CD4-positive, alpha-beta T cell treated with Interleukin-4 for 1 hour (primary cell): ENCODE results near the gene SCN4A.

Experiments used
- DNase-seq, 2 donors: peaks; one replicate each; pipeline ENCODE4 v3.0.0-alpha.2; 2020 to 2022

The SCN4A gene

DNA sequence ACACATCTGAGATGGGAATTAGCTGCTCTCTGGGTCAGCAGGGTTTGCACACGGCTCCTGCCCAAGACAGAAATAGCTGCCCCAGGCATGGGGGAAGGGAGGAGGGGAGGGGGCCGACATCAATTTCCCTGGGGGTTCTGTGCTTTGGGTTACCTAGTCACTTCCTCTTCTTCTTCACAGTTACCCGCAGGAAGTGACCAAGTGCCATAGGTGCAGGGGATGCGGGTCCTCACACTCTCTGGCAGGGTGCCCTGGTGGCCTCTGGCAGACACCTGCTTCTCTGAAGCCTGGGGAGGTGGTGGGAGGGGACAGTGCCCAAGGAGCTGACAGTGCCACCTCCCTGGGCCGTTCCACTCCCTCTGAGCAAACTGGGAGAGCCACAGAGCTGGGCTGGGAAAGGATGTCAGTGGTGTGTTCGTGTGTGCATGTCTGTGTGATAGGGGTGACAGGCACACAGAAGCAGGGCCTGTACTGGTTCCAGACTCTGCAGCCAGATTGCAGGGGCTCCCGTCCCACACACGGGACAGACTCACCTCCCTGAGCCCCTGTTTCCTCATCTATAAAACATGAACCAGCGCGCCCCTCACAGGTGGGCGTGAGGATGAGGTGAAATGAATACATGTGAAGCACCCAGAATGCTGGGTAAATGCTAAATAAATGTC lies 18.2 kb downstream of the SCN4A start:
- peak; percentile 44 to 72 for DNase-seq

DNA sequence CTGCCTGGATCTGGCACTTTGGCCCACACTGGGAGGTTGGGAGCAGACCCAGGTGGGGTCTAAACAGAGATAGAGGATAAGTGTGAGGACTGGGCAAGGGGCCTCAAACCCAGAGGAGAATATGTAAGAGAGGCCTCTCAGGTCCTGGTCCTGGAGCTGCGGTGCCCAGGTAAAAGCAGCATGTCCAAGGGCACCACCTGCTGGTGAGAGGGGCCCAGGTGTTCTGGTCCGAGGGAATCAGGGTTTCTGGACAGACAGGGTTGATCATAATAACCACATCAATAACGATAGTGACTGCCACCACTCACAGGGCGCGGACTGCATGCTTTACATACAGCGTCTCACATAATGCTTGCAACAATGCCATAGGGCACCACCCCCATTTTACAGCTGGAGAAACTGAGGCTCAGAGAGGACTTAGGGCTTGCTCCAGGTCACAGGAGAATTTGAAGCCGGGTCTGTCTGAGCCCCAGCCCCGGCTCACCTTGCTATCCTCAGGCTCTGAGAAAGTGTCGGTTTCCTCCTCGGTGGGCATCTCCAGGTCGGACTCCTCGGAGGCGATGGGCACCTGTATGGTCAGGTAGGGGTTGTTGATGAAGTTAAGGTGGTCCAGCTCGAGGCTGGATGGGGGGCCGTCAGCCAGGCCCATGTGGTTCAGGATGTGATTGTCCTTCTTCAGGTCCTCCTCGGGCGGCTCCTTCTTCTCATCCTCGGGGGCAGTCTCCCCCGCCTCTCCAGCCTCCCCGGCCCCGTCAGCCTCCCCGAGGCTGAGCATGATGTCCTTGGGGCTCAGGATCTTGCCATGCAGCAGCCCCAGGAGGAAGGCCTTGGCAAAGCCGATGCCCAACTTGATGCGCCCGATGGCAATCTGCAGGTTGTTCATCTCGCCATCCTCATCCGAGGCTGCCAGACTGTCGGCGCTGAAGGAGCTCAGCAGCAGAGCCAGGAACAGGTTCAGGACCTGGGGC lies 21.5 kb downstream of the SCN4A start:
- peak; percentile 46 to 57 for DNase-seq

DNA sequence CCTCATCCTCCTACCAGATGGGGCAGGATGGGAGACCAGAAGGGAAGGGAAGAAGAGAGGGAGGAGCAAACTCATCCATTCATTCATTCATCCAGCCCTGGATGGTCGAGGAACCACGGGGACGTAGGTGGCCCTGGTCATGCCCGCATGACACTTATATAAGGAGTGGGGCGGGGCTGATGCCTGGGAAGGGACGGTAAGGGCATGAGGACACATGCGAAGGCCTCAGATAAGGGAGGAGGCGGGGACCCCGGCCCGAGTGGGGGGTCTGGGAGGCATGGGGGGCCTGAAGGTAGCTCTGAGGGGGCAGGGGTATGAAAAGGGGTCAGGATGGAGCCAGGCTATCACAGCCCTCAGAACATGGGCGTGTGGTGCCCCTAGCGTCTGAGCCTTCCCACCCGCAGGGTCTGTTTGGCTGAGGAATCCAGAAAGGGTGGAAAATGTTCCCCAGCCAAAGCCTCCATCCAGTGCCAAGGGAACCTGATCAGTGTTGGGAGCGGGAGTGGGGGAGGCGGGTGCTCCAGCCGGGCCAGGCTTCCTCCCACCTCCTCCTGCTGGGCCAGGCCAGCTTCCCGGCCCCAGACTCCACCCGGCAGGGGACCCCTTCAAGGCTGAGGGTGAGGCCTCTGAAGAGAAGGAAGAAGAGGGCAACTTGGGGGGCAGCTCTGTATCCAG lies 23.0 kb downstream of the SCN4A start:
- DNase-seq = no peak

GRCh38 chr17:63948521-63948920 lies 24.2 kb downstream of the SCN4A start:
- DNase-seq = no peak

DNA sequence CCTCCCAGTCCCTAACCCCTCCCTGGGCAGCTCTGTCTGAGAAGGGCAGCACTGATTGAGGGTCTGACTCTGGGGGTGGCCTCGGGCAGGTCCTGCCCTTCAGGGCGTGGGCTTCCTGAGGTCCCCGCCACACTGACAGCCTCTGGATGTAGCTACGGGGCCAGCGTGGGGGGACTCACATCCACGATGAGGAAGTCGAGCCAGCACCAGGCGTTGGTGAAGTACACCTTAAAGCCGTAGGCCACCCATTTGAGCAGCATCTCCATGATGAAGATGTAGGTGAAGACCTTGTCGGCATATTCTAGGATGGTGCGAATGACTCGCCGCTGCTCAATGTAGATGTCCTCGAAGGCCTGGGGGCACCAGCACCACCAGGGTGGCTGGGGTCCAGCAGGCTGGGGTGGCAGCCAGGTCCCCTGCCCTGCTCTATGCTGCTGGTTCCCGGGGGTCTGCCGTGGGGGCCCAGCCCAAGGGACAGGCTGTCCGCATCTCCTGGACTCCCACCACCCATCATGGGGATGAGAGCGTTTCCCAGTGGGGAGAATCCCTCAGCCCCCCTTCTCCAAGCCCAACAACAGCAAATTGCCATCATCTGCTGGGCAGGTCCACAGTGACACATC lies 24.9 kb downstream of the SCN4A start:
- DNase-seq = no peak

GRCh38 chr17:63946440-63947363 lies 26.0 kb downstream of the SCN4A start:
- DNase-seq = peak; percentile 65 to 66

GRCh38 chr17:63945784-63946439 lies 26.8 kb downstream of the SCN4A start:
- peak; percentile 7 to 64 for DNase-seq

GRCh38 chr17:63944736-63945499 lies 27.8 kb downstream of the SCN4A start:
- no peak for DNase-seq

DNA sequence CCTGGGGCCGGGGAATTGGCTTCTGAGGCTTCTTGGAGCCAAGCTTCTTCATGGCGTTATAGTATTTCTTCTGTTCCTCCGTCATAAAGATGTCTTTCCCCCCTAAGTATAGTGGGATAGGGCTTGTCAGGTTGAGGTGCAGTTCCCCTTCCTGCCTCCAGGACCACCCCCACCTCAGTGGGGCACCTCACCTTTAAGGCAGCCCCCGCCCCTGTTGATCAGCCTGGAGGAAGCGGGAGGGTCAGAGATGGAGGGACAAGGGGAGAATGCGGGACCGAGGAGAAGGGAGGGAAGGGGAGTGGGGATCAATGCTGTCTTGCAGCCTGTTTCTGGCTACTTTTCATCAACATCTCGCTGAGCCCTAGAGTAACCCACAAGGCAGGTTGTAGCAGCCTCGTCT lies 29.0 kb downstream of the SCN4A start:
- no peak for DNase-seq

DNA sequence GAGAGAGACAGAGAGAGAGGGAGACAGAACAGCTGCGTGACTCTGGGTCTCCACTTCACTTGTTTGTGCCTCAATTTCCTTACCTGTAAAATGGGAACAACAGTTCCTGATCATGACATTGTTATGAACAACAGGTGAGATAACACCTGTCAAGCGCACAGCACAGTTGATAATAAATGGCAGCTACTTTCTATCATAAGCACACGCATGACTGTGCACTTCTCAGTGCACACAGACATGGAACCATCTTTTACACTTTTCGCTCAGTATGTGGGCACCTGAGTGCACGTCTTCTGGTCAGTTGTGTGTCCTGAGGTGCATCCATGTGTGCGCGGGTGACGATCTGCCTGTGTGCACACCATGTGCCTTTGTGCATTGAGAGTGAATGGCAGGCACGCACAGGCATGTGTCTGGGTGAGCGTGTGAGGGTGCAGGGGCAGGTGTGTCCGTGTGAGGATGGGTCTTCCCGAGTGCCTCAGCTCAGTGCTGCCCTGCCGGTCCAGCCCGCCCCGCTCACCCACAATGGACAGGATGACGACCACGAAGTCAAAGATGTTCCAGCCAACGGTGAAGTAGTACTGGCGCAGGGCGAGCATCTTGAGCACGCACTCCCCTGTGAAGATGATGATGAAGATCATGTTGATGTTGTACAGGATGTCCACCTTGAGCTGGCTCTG lies 30.3 kb downstream of the SCN4A start:
- DNase-seq = no peak

GRCh38 chr17:63941751-63942150 lies 31.0 kb downstream of the SCN4A start:
- DNase-seq = no peak

GRCh38 chr17:63941162-63941561 lies 31.6 kb downstream of the SCN4A start:
- DNase-seq = no peak

GRCh38 chr17:63940584-63940983 lies 32.1 kb downstream of the SCN4A start:
- no peak for DNase-seq

DNA sequence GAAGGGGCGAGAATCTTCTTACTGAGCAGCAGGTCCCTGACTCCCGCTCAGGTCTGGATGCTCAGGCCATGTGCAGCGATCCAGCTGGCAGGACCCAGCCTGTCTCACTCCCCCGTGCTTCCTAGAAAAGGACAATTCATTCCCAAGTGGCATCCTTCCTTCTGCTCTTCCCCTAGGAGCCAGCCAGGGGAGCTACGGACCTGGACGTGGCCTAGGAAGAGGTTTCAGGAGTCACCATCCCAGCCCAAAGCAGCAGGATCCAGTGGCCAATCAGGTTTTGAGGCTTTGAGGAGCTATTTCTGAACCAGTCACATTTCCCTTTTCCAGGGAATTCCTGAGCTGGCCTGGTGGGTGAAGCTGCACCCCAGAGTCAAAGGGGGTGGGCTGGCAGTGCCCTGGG lies 32.8 kb downstream of the SCN4A start:
- DNase-seq = no peak

GRCh38 chr17:63939401-63939800 lies 33.3 kb downstream of the SCN4A start:
- no peak for DNase-seq

DNA sequence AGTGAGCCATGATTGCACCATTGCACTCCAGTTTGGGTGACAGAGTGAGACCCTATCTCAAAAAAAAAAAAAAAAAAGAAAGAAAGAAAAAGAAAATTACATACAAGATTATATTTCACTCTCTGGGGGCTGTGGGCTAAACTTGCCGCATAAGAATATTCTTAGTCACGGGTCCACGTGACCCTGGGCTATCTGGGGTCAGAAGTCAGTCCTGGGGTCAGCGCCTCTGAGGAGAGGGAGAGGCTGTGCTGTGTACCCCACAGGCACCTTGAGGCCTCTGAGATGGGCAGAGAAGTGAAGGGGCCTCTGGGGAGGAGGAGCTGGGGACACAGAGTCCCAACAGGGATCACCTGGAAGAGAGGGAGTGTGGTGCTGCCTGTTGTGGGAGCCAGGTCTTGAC lies 34.8 kb downstream of the SCN4A start:
- no peak for DNase-seq

- DNase-seq = no peak
Observed at GRCh38 chr17:63937319-63937718, 35.4 kb downstream of the SCN4A start.

- DNase-seq = no peak
Observed at GRCh38 chr17:63934183-63935112, 38.3 kb downstream of the SCN4A start.

DNA sequence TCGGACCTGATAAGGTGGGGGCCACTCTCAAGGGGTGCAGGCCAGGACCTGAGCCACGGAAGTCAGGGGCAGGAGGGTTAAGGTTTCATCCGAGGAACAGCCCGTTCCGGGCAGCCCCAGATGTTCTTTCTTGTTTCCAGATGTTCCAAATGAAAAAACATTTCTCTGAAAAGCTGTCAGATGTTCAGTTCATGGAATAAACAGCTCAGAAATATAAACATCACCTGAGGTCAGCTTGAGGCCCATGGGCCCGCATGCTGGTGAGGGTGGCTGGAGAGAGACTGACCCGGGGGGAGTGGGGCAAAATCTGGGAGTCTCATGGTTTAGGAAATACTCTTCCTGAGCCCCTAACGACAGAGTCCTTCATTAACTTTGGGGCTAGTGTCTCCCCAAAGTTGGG lies 39.1 kb downstream of the SCN4A start:
- no peak for DNase-seq
